ENCODE measurements around the gene RAB22A.

- TF ChIP-seq EZH2 (IDR thresholded peaks at IDR 0.05) (no peak), POLR2AphosphoS5 (IDR thresholded peaks at IDR 0.05; ENCODE audit: borderline replicate concordance, low read depth, low read length) (no peak)
Observed at GRCh38 chr20:58296051-58296837, 13.3 kb upstream of the RAB22A start.
